Sigmoid colon (tissue), 4 donors: ENCODE data around the gene FASLG.

Source experiments
- POLR2AphosphoS5 ChIP-seq, 4 donors: sonication (generic); formaldehyde crosslinking; IDR thresholded peaks; one replicate each; pipeline ENCODE4 v1.6.1; 2017; ENCODE audit warnings: antibody characterized with exemption in 4 of 4
- TF ChIP-seq, protein P1 (sequence below), 4 experiments: fragments of 450-650 bp in 3 of 4; fragments of 200-600 bp in 1 of 4; IDR thresholded peaks; one replicate each; pipeline ENCODE4 v1.5.1; 2016 to 2019; ENCODE audit warnings: antibody characterized with exemption in 4 of 4, mild to moderate bottlenecking in 3 of 4, moderate library complexity in 2 of 4

DNA sequence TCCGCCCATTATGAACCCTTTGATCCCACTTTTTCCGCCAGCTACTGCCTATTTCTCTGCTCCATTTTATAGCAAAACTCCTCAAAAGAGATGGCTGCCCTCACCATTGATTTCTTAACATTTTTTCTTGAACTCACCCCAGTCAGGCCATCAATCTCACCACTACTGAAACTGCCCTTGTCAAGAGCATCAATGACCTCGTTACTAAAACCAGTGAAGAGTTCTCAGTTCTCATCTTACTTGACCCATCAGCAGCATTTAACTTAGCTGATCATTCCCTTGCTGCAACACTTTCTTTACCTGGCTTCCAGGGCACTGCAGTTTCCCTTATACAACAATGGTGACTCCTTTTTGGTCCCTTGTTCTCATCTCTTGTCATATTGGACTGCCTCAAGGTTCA is 35.2 kb upstream of the FASLG start:
- TF ChIP-seq, protein P1, sequence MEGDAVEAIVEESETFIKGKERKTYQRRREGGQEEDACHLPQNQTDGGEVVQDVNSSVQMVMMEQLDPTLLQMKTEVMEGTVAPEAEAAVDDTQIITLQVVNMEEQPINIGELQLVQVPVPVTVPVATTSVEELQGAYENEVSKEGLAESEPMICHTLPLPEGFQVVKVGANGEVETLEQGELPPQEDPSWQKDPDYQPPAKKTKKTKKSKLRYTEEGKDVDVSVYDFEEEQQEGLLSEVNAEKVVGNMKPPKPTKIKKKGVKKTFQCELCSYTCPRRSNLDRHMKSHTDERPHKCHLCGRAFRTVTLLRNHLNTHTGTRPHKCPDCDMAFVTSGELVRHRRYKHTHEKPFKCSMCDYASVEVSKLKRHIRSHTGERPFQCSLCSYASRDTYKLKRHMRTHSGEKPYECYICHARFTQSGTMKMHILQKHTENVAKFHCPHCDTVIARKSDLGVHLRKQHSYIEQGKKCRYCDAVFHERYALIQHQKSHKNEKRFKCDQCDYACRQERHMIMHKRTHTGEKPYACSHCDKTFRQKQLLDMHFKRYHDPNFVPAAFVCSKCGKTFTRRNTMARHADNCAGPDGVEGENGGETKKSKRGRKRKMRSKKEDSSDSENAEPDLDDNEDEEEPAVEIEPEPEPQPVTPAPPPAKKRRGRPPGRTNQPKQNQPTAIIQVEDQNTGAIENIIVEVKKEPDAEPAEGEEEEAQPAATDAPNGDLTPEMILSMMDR (IDR thresholded peaks at IDR 0.05): no peak
- no peak for TF ChIP-seq POLR2AphosphoS5 (IDR thresholded peaks at IDR 0.05)
